Astrocyte (in vitro differentiated cells and primary cell): ENCODE measurements around the gene SLC44A5. TPM values are rescaled to one million over a fixed set of nuclear protein-coding genes. Genes with fewer than 3 reads are reported as not detected.

Experiments
- DNase-seq: peaks from one replicate; pipeline ENCODE4 v3.0.0-alpha.2; 2010; ENCODE audit warnings: low read depth
- FAIRE-seq: peaks from 2 replicates; lab custom pipeline; 2011; peaks lifted over from hg19 to GRCh38; lab: Jason Lieb, UNC
- H2AFZ ChIP-seq: 2 replicates; pipeline ENCODE4 v1.6.0; 2012; ENCODE audit warnings: low read depth, low read length, inconsistent platforms
- H3K27ac ChIP-seq: 2 replicates; pipeline ENCODE4 v1.5.1; 2011; ENCODE audit warnings: low read depth, low read length, inconsistent platforms
- H3K27me3 ChIP-seq: 2 replicates; pipeline ENCODE4 v1.6.0; 2011; ENCODE audit warnings: low read length, inconsistent platforms; ENCODE audit not compliant: insufficient read depth
- H3K36me3 ChIP-seq: 2 replicates; pipeline ENCODE4 v1.5.1; 2011; ENCODE audit warnings: low read length, inconsistent platforms; ENCODE audit not compliant: insufficient read depth
- H3K4me1 ChIP-seq: 2 replicates; pipeline ENCODE4 v1.5.1; 2011; ENCODE audit warnings: low read length, inconsistent platforms; ENCODE audit not compliant: insufficient read depth
- H3K4me2 ChIP-seq: 2 replicates; pipeline ENCODE4 v1.6.0; 2012; ENCODE audit warnings: low read length, inconsistent platforms
- H3K4me3 ChIP-seq: 2 replicates; pipeline ENCODE4 v1.5.1; 2011; ENCODE audit warnings: low read depth, mild to moderate bottlenecking, low read length, inconsistent platforms; ENCODE audit not compliant: insufficient read depth
- H3K79me2 ChIP-seq: 2 replicates; pipeline ENCODE4 v1.6.0; 2012; ENCODE audit warnings: mild to moderate bottlenecking, low read length, inconsistent platforms; ENCODE audit not compliant: insufficient read depth
- H3K9ac ChIP-seq: 2 replicates; pipeline ENCODE4 v1.6.0; 2012; ENCODE audit warnings: mild to moderate bottlenecking, low read length, inconsistent platforms
- H3K9me3 ChIP-seq: 2 replicates; pipeline ENCODE4 v1.5.1; 2012; ENCODE audit warnings: low read depth, mild to moderate bottlenecking, low read length, inconsistent platforms; ENCODE audit not compliant: insufficient read depth
- H4K20me1 ChIP-seq: 2 replicates; pipeline ENCODE4 v1.6.0; 2012; ENCODE audit warnings: low read length, inconsistent platforms; ENCODE audit not compliant: insufficient read depth
- H3K27ac Mint-ChIP-seq: one replicate; pipeline ENCODE4 v1.8.0; 2021; ENCODE audit warnings: mild to moderate bottlenecking, mixed read lengths; ENCODE audit not compliant: unreplicated experiment
- H3K27me3 Mint-ChIP-seq: one replicate; pipeline ENCODE4 v1.8.0; 2021; ENCODE audit warnings: low read depth, mixed read lengths; ENCODE audit not compliant: unreplicated experiment
- H3K36me3 Mint-ChIP-seq: one replicate; pipeline ENCODE4 v1.8.0; 2021; ENCODE audit warnings: low read depth, mixed read lengths; ENCODE audit not compliant: unreplicated experiment
- H3K4me1 Mint-ChIP-seq: one replicate; pipeline ENCODE4 v1.8.0; 2021; ENCODE audit warnings: low read depth, mixed read lengths; ENCODE audit not compliant: unreplicated experiment
- H3K4me3 Mint-ChIP-seq: one replicate; pipeline ENCODE4 v1.8.0; 2021; ENCODE audit warnings: mild to moderate bottlenecking, moderate library complexity, mixed read lengths; ENCODE audit not compliant: unreplicated experiment
- H3K9me3 Mint-ChIP-seq: one replicate; pipeline ENCODE4 v1.8.0; 2021; ENCODE audit warnings: mild to moderate bottlenecking, mixed read lengths; ENCODE audit not compliant: unreplicated experiment
- EZH2 ChIP-seq: IDR thresholded peaks from 2 replicates; pipeline ENCODE4 v1.6.1; 2012; ENCODE audit warnings: mild to moderate bottlenecking, low read length, inconsistent platforms; ENCODE audit not compliant: insufficient read depth
- total RNA-seq: library from RNA; stranded (reverse); gene quantifications from 2 replicates; pipeline ENCODE4 v1.2.1, GENCODE V29; 2021
- TF ChIP-seq, protein P1 (sequence below): IDR thresholded peaks from 2 replicates; pipeline ENCODE4 v1.5.1; 2011; ENCODE audit warnings: low read depth, mild to moderate bottlenecking, inconsistent platforms, low read length, moderate library complexity; ENCODE audit not compliant: insufficient read depth

Gene SLC44A5
- total RNA-seq, 1 donor from 2014 or later, result 2.2 TPM

DNA sequence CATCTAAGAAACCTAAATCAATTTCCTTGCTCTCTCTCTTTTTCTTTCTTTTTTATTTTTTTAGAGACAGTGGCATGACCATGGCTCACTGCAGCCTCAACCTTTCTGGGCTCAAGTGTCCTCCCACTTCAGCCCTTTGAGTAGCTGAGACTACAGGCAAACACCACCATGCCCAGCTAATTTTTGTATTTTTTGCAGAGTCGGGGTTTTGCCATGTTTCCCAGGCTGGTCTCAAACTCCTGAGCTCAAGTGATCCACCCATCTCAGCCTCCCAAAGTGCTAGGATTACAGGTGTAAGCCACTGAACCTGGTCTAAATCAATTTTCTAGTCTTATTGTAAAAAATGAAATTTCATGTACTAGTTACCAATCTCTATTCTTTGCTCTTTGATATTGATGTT is 367.8 kb downstream of the SLC44A5 start:
- Mint-ChIP-seq H3K27me3 (peaks cover 2% of the 10 kb centered on the region), H3K4me3 (no peak overlapping the region), H3K27ac (no peak overlapping the region), H3K4me1 (no peaks in the 10 kb centered on the region), H3K9me3 (no peaks in the 10 kb centered on the region), H3K36me3 (no peaks in the 10 kb centered on the region)
- TF ChIP-seq, protein P1, sequence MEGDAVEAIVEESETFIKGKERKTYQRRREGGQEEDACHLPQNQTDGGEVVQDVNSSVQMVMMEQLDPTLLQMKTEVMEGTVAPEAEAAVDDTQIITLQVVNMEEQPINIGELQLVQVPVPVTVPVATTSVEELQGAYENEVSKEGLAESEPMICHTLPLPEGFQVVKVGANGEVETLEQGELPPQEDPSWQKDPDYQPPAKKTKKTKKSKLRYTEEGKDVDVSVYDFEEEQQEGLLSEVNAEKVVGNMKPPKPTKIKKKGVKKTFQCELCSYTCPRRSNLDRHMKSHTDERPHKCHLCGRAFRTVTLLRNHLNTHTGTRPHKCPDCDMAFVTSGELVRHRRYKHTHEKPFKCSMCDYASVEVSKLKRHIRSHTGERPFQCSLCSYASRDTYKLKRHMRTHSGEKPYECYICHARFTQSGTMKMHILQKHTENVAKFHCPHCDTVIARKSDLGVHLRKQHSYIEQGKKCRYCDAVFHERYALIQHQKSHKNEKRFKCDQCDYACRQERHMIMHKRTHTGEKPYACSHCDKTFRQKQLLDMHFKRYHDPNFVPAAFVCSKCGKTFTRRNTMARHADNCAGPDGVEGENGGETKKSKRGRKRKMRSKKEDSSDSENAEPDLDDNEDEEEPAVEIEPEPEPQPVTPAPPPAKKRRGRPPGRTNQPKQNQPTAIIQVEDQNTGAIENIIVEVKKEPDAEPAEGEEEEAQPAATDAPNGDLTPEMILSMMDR, result no peak
- TF ChIP-seq EZH2, result no peak
- no peaks in the 10 kb centered on the region for H3K36me3 ChIP-seq
- H3K4me3 ChIP-seq, result no peak overlapping the region
- H3K4me2 ChIP-seq, result no peak overlapping the region
- no peak overlapping the region for H2AFZ ChIP-seq
- H4K20me1 ChIP-seq, result no peaks in the 10 kb centered on the region
- H3K79me2 ChIP-seq, result no peaks in the 10 kb centered on the region
- DNase-seq, result no peak
- no peaks in the 10 kb centered on the region for H3K4me1 ChIP-seq
- no peak for FAIRE-seq
- H3K27ac ChIP-seq, result no peak overlapping the region
- H3K9ac ChIP-seq, result no peak overlapping the region
- H3K9me3 ChIP-seq, result no peaks in the 10 kb centered on the region
- no peaks in the 10 kb centered on the region for H3K27me3 ChIP-seq

DNA sequence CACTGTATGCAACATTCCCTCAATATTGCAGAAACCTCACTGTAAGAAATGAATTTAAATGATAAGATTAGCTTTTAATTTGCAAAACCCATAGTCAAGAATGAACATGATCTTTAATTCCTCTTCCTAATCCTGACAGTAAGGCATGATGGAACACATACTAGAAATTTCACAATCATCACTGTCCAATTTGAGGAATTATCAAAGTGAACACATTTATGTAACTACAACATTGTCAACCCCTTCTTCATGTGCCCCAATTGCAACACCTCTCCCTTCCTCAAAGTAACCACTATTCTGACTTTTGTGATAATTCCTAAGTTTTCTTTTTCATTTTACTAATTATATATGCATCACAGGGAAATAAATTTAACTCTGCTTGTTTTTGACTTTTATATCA is 373.6 kb downstream of the SLC44A5 start:
- Histone ChIP-seq H3K4me2 (no peak overlapping the region), H4K20me1 (no peaks in the 10 kb centered on the region), H3K27ac (no peak overlapping the region), H3K36me3 (no peaks in the 10 kb centered on the region), H3K27me3 (no peaks in the 10 kb centered on the region), H3K79me2 (no peaks in the 10 kb centered on the region), H3K4me3 (no peak overlapping the region), H3K9me3 (no peaks in the 10 kb centered on the region), H3K4me1 (no peaks in the 10 kb centered on the region), H2AFZ (no peak overlapping the region), H3K9ac (no peak overlapping the region)
- no peak overlapping the region for H3K4me3 Mint-ChIP-seq
- no peaks in the 10 kb centered on the region for H3K4me1 Mint-ChIP-seq
- H3K9me3 Mint-ChIP-seq, result no peaks in the 10 kb centered on the region
- TF ChIP-seq, protein P1, result no peak
- TF ChIP-seq EZH2, result no peak
- DNase-seq (no peak), FAIRE-seq (no peak)
- H3K36me3 Mint-ChIP-seq, result no peaks in the 10 kb centered on the region
- H3K27me3 Mint-ChIP-seq, result no peaks in the 10 kb centered on the region
- no peak overlapping the region for H3K27ac Mint-ChIP-seq

DNA sequence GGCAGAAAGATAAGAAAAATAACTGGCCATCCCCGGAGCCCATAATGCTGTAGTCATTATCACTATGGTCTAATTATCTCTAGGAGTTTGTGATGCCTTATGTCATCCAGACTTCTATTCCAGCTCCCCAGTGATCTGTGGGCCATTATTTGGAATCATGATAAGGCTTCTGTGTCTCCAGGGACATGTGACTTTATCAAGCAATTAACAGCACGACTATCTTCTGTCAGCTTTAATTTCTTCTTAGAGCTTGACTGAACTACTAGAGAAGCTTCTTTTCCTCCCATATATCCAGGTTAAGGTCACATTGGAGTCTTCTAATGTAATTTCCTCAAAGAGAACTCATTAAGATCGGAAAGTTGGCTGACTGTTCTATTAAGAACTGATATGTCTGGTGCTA is 376.4 kb downstream of the SLC44A5 start:
- FAIRE-seq (no peak), DNase-seq (no peak)
- H3K27me3 Mint-ChIP-seq, result no peaks in the 10 kb centered on the region
- Histone ChIP-seq H2AFZ (no peak overlapping the region), H3K27ac (no peak overlapping the region), H3K27me3 (no peaks in the 10 kb centered on the region), H3K4me1 (no peaks in the 10 kb centered on the region), H3K4me2 (no peak overlapping the region), H3K79me2 (no peaks in the 10 kb centered on the region), H3K36me3 (no peaks in the 10 kb centered on the region), H3K4me3 (no peak overlapping the region), H3K9ac (no peak overlapping the region), H3K9me3 (no peaks in the 10 kb centered on the region), H4K20me1 (no peaks in the 10 kb centered on the region)
- H3K9me3 Mint-ChIP-seq, result no peaks in the 10 kb centered on the region
- no peak for TF ChIP-seq EZH2
- TF ChIP-seq, protein P1, result no peak
- H3K4me3 Mint-ChIP-seq, result no peak overlapping the region
- no peak overlapping the region for H3K27ac Mint-ChIP-seq
- H3K4me1 Mint-ChIP-seq, result peaks cover 6% of the 10 kb centered on the region
- no peaks in the 10 kb centered on the region for H3K36me3 Mint-ChIP-seq
